HG02870 (cell line): Measurements from ENCODE around the gene BRDT.
A peak's percentile ranks its signal among the peaks of the same experiment; 100 is the strongest.

Experiments
- ATAC-seq: cut with Tn5 transposase; IDR thresholded peaks from one replicate; pipeline ENCODE4 v1.9.1; 2021; ENCODE audit warnings: mild to moderate bottlenecking, moderate library complexity; ENCODE audit not compliant: unreplicated experiment

BRDT gene

DNA sequence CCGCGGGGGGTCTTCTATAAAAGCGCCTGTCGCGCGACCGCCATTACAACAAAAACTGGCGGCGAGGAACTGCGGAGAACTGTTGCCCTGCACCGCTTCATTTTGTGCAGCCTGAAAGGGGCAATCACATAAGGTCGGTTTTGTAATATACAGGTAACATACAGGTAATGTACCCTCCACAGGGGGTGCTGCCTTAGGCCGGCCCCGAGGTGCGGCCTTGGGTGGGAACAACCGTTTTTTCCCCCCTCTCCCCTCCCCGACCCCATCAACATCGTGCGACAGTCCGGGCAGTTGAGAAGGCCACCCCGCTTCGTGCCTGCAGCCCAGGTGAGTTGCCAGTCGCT, at the start of gene BRDT:
Gene BRDT (plus strand): TSS at position 46 of the 344 bp plus-strand sequence. CDS start 13,354 bp downstream, outside the sequence.
- no peak for ATAC-seq

DNA sequence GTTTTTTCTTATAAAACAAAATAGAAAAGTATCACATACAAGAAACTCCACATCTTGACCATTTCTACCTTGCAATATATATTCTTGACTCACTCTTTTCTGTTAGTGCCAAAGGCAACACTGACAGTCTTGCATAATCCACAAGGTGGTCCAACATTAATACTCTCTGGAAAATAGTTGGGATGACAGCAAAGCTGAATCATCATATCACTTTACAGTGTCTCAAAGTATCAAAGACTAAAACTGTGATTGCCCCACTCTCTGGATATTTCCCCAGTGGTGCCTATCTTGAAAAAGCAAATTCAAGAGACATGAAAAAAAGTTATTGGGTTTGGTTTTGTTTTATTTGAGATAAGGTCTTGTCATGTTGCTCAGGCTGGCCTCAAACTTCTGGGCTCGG, 48.6 kb upstream of the BRDT start:
- ATAC-seq = no peak

DNA sequence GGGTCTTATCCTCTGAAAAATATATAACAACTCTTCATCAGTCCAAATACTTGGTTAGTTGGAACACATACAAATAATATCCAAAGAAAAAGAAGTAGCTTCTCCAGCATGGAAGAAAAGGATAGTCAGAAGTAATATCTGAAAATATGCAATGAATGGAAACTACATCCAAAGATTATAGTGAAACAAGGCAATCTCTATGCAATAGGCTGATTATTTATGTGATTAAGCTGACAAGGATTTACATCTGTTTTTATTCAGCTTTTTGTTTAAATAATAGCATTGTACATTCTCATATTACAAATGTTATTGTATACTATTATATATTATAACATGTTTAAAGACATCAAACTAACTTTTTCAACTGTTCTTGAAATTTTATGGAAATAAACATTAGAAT, 48.0 kb upstream of the BRDT start:
- no peak for ATAC-seq

DNA sequence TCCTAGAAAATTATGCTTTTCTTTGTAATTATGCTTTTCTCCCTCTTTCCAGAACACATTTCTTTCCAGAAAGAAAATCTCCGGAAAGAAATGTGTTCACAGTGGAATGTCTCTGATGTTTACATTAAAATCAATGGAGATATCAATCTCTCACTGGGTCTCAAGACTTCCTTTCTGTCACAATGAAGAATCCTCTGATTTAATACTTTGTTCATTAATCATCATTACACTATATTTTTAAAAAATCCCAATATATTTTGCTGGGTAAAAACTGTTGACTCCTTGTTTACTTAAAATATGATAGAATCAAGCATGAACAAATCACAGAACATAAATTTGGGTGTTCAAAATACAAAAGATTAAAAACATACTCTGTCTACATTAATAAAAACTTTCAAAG, 36.9 kb upstream of the BRDT start:
- no peak for ATAC-seq

DNA sequence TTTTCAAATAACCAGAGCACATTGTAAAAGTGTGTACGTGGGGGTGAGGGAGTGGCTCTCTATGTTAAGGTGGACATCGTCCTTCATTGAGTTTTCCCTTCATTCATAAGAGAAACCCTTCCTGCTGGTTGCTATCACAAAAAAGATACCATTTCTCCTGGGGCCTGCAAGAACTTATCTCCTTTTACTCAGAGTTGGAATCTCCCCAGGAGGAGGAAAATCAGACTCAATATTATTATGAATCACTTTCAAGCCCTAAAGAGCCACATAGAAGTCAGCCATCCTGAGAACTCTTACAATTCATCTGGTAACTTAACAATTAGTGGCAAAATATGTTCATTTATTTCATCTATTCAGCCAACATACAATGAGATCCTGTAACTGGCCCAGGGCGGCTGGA, 36.2 kb upstream of the BRDT start:
- no peak for ATAC-seq

GRCh38 chr1:91916046-91916445, 33.2 kb upstream of the BRDT start:
- ATAC-seq = no peak

- no peak for ATAC-seq
Measured at GRCh38 chr1:91916811-91917460, 32.3 kb upstream of the BRDT start.

DNA sequence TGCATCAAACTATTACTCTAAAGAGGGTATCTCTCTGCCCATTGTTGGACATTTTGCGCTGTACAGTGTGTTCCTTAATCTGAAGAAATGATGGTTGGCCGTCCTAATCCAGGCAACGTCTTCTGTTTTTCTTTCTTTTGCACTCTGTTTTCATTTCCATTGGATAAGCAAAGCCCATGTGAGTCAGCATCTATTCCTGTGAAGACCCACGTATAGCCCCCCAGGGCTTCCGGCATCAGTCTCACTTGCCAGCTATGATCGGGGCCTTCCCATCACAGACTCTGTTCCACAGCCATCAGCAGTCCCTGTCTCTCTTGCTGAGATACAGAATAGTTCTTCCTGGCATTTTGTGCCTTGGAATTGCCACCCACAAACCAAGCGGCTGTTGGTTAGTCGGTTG, 29.2 kb upstream of the BRDT start:
- ATAC-seq = no peak

- ATAC-seq = no peak
Measured at GRCh38 chr1:91924146-91924545, 25.1 kb upstream of the BRDT start.

DNA sequence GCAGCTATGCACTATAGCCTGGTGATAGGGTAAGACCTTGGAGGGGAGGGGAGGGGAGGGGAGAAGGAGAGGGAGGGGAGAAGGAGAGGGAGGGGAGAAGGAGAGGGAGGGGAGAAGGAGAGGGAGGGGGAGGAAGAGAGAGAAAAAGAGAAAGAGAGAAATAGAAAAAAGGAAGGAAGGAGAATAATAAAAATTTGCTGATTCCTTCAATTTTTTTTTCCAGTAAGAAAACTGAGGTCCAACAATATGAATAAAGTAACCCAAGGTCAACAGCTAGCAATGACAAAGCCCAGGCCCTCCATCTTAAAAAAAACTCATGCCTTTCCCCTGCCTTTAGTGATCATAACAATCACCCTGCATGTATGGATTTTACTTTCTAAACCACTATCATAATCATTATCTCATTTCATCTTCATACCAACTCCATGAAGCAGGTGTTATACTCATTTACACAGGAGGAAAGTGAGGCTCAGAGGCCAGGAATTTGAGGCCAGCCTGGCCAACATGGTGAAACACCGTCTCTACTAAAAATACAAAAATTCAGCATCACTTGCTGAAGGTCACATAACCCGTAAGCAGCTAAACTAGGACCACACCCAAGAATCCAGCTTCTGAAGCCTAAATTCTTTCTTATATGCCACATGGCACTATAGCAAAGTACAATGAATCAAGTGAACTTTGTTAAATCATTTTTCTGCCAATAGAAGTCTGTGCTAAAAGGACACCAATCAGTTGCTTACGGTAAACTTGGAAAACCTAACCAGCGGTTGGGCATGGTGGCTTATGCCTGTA, 23.4 kb upstream of the BRDT start:
- no peak for ATAC-seq

- no peak for ATAC-seq
Measured at GRCh38 chr1:91928026-91928425, 21.2 kb upstream of the BRDT start.

- ATAC-seq = no peak
Measured at GRCh38 chr1:91929250-91929649, 20.0 kb upstream of the BRDT start.

- no peak for ATAC-seq
Measured at GRCh38 chr1:91937613-91938012, 11.6 kb upstream of the BRDT start.

GRCh38 chr1:91940496-91940895, 8.7 kb upstream of the BRDT start:
- ATAC-seq = no peak

- ATAC-seq = no peak
Measured at GRCh38 chr1:91944087-91944486, 5.1 kb upstream of the BRDT start.

DNA sequence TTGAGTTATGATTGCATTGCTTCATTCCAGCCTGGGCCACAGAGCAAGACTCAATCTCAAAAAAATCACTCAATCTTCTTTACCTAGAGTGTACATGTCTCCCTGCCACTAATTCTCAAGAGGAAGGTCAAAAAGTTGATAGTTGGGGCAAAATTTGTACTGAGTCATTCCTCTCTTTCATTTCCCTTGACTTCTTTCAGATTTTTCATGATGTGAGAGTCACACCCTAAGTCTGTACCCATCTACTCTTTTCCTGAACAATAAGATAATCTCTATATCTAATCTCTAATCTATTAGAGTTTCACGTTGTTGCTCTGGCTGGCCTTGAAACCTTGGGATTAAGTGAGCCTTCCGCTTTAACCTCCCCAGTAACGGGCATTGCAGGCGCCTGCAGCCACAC, 1.1 kb upstream of the BRDT start:
- ATAC-seq = peak; percentile 51

DNA sequence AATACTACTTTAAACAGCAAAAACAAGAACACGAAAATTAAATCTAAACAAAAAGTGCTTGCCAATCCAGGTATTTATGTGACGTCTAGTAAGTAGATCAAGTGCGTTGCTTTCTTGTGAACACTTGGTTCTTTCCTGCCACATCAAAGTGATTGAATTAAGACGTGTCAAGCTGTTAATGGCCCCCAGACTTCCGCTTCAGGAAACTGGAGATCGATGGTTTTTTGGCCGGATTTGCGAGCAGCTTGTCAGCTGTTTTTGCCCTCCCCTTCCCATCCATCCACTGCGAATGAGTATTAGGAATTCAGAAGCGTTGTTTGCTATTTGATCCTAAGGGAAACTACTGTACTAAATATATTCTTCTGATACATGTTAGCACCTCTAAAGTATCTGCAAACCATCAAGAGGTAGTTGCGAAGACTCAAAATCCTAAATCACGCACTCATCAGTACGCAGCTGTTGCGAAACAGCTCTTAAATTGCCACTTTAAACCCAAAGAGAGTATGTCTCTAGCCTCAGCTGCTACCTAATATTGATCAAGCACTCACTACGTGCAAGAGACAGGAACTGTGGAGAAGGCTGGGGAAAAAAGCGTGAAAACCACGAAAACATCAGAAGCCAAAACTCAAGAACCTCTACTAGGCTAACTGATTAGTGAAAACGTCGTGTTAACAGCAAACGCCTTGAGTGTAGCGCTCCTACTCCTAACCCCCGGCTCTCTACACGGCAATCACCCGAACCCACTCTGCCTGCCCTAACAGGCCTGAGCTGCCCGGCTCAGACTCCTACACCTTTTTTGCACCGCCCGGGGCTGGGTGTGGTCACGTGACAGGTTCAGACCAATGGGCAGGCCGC, 473 bp upstream of the BRDT start:
- ATAC-seq = no peak

GRCh38 chr1:91952187-91952586, 3.0 kb downstream of the BRDT start:
- ATAC-seq = no peak

GRCh38 chr1:91958926-91959325, 9.7 kb downstream of the BRDT start:
- ATAC-seq = no peak

DNA sequence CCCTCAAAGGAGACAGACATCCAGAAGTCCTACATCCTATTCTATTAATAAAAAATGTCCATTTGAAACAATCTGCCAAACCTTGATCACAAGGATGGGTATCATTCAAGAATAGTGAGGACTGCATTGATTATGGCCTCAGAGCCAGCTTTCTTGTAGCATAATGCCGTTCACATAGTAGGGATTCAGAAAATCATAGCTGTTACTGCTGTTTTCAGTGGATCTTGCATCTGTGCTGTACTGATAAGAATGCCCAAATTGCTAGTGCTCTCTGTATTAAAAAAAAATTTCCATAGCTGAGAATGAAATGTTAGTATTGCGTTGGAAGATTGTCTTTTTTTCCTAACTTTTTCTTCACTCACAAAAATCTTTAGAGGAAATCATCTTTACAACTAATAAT, 19.1 kb downstream of the BRDT start:
- ATAC-seq = no peak

- no peak for ATAC-seq
Measured at GRCh38 chr1:91979383-91979782, 30.2 kb downstream of the BRDT start.

GRCh38 chr1:91980663-91981062, 31.5 kb downstream of the BRDT start:
- ATAC-seq = no peak
